H1 (cell line): ENCODE data around the gene BEST3. TPM values are rescaled to one million over a fixed set of nuclear protein-coding genes. Genes with fewer than 3 reads are reported as not detected.

ENCODE experiments used
- CTCF ChIA-PET: fragments of 300-600 bp; sonication (Branson Sonifier 250); formaldehyde crosslinking; loops from one replicate; lab custom pipeline; 2021; ENCODE audit not compliant: partially characterized antibody; lab: Charles Lee
- POLR2A ChIA-PET: fragments of 300-600 bp; sonication (Branson Sonifier 250); formaldehyde crosslinking; loops from one replicate; lab custom pipeline; 2021; ENCODE audit warnings: inconsistent platforms; ENCODE audit not compliant: partially characterized antibody; lab: Charles Lee
- DNase-seq, 2 experiments: peaks; one replicate each; pipeline versions ENCODE4 v3.0.0 to v3.0.0-alpha.2; 2010 to 2022; ENCODE audit warnings: low spot score in 2 of 2, low read depth in 1 of 2, mixed read lengths in 1 of 2
- FAIRE-seq: peaks from 2 replicates; lab custom pipeline; 2011; peaks lifted over from hg19 to GRCh38; lab: Jason Lieb, UNC
- H2AFZ ChIP-seq: 2 replicates; pipeline ENCODE4 v1.8.1; 2012; ENCODE audit warnings: low read length, inconsistent platforms
- H2AK5ac ChIP-seq: 2 replicates; pipeline ENCODE4 v1.6.1; 2013; ENCODE audit warnings: low read depth, low read length
- H2BK120ac ChIP-seq: replicated peaks from 2 replicates; pipeline ENCODE3; 2013; ENCODE audit warnings: low read depth, low read length, inconsistent platforms
- H2BK12ac ChIP-seq: 2 replicates; pipeline ENCODE4 v1.6.1; 2013; ENCODE audit warnings: low read depth, low read length
- H2BK15ac ChIP-seq: 2 replicates; pipeline ENCODE4 v1.6.1; 2013; ENCODE audit warnings: low read length
- H2BK20ac ChIP-seq: 2 replicates; pipeline ENCODE4 v1.6.1; 2013; ENCODE audit warnings: low read length
- H2BK5ac ChIP-seq: 2 replicates; pipeline ENCODE4 v1.6.1; 2013; ENCODE audit warnings: low read depth, low read length
- H3K14ac ChIP-seq: 2 replicates; pipeline ENCODE4 v1.6.1; 2013; ENCODE audit warnings: inconsistent platforms; ENCODE audit not compliant: insufficient read length
- H3K18ac ChIP-seq: 2 replicates; pipeline ENCODE4 v1.6.1; 2013; ENCODE audit warnings: low read length; ENCODE audit errors: extremely low read depth
- H3K23ac ChIP-seq: 2 replicates; pipeline ENCODE4 v1.6.1; 2013; ENCODE audit warnings: inconsistent platforms; ENCODE audit not compliant: insufficient read length
- H3K23me2 ChIP-seq: 2 replicates; pipeline ENCODE4 v1.6.1; 2013; ENCODE audit warnings: low read depth, low read length
- H3K27ac ChIP-seq: 2 replicates; pipeline ENCODE4 v1.6.1; 2011; ENCODE audit warnings: low read depth, low read length, inconsistent platforms
- H3K27me3 ChIP-seq, 4 experiments: replicated peaks in 1 of 4; 1 replicate in 1 of 4; 2 replicates in 3 of 4; pipeline versions ENCODE4 v1.6.1 to v1.8.1; 2011 to 2013; ENCODE audit warnings: low read length in 3 of 4, mild to moderate bottlenecking in 3 of 4, inconsistent platforms in 2 of 4, mixed read lengths in 2 of 4, moderate library complexity in 1 of 4; ENCODE audit not compliant: control insufficient read depth in 3 of 4, insufficient read depth in 3 of 4; ENCODE audit errors: extremely low read depth in 1 of 4
- H3K36me3 ChIP-seq, 4 experiments: 2 replicates each; pipeline versions ENCODE4 v1.6.1 to v1.8.1; 2011 to 2013; ENCODE audit warnings: mild to moderate bottlenecking in 4 of 4, low read length in 3 of 4, moderate library complexity in 2 of 4, control low read depth in 1 of 4, inconsistent platforms in 1 of 4; ENCODE audit not compliant: insufficient read depth in 4 of 4, control insufficient read depth in 2 of 4
- H3K4ac ChIP-seq: replicated peaks from 2 replicates; pipeline ENCODE3; 2013; ENCODE audit warnings: low read length, low read depth, mixed read lengths, inconsistent platforms; ENCODE audit not compliant: insufficient read length
- H3K4me1 ChIP-seq, 4 experiments: replicated peaks in 1 of 4; 1 replicate in 1 of 4; 2 replicates in 3 of 4; pipeline versions ENCODE4 v1.6.1 to v1.8.1; 2011 to 2013; ENCODE audit warnings: low read length in 3 of 4, inconsistent platforms in 2 of 4, mixed read lengths in 1 of 4; ENCODE audit not compliant: insufficient read depth in 4 of 4, control insufficient read depth in 3 of 4
- H3K4me2 ChIP-seq, 2 experiments: 2 replicates each; pipeline versions ENCODE4 v1.6.1 to v1.8.1; 2011 to 2013; ENCODE audit warnings: low read depth in 2 of 2, low read length in 2 of 2, control low read depth in 1 of 2, inconsistent platforms in 1 of 2, mild to moderate bottlenecking in 1 of 2; ENCODE audit not compliant: insufficient read depth in 1 of 2
- H3K4me3 ChIP-seq, 4 experiments: fragments of 200-600, 300-600 bp in 1 of 4; sonication (generic), shearing (Covaris generic), sonication (Bioruptor Twin) in 1 of 4; 2 replicates each; pipeline versions ENCODE4 v1.5.1 to v1.8.1; 2011 to 2016; ENCODE audit warnings: low read length in 4 of 4, low read depth in 3 of 4, control low read depth in 2 of 4, inconsistent platforms in 2 of 4, mild to moderate bottlenecking in 2 of 4, mixed read lengths in 1 of 4, moderate library complexity in 1 of 4; ENCODE audit not compliant: insufficient read depth in 2 of 4; ENCODE audit errors: extremely low read depth in 1 of 4
- H3K56ac ChIP-seq: replicated peaks from 2 replicates; pipeline ENCODE3; 2013; ENCODE audit warnings: low read depth, mild to moderate bottlenecking, mixed read lengths, low read length, inconsistent platforms; ENCODE audit not compliant: insufficient read length
- H3K79me1 ChIP-seq: 2 replicates; pipeline ENCODE4 v1.6.1; 2013; ENCODE audit warnings: low read depth, low read length, control low read depth
- H3K79me2 ChIP-seq, 2 experiments: 2 replicates each; pipeline versions ENCODE4 v1.6.1 to v1.8.1; 2012 to 2013; ENCODE audit warnings: low read length in 2 of 2, mild to moderate bottlenecking in 2 of 2, inconsistent platforms in 1 of 2; ENCODE audit not compliant: insufficient read depth in 2 of 2, control insufficient read depth in 1 of 2
- H3K9ac ChIP-seq, 4 experiments: replicated peaks in 1 of 4; 1 replicate in 1 of 4; 2 replicates in 3 of 4; pipeline versions ENCODE4 v1.6.1 to v1.8.1; 2011 to 2013; ENCODE audit warnings: low read depth in 3 of 4, low read length in 3 of 4, control low read depth in 2 of 4, mild to moderate bottlenecking in 2 of 4, moderate library complexity in 2 of 4, inconsistent platforms in 1 of 4; ENCODE audit errors: extremely low read depth in 1 of 4
- H3K9me3 ChIP-seq, 2 experiments: 2 replicates each; pipeline versions ENCODE4 v1.6.1 to v1.8.1; 2012 to 2013; ENCODE audit warnings: mild to moderate bottlenecking in 2 of 2, moderate library complexity in 2 of 2, control low read depth in 1 of 2, inconsistent platforms in 1 of 2, low read depth in 1 of 2, low read length in 1 of 2, mixed read lengths in 1 of 2; ENCODE audit not compliant: insufficient read depth in 2 of 2
- H4K20me1 ChIP-seq, 2 experiments: replicated peaks in 1 of 2; 2 replicates each; pipeline versions ENCODE3 to v1.8.1; 2011 to 2013; ENCODE audit warnings: inconsistent platforms in 2 of 2, low read length in 2 of 2, mild to moderate bottlenecking in 1 of 2; ENCODE audit not compliant: insufficient read depth in 2 of 2, control insufficient read depth in 1 of 2
- H4K5ac ChIP-seq: 2 replicates; pipeline ENCODE4 v1.6.1; 2013; ENCODE audit warnings: low read length, low read depth, mixed read lengths, inconsistent platforms; ENCODE audit not compliant: insufficient read length
- H4K8ac ChIP-seq: 2 replicates; pipeline ENCODE4 v1.8.0; 2013; ENCODE audit warnings: mild to moderate bottlenecking, moderate library complexity, low read length, inconsistent platforms; ENCODE audit not compliant: insufficient read depth; ENCODE audit errors: extremely low read depth
- H4K91ac ChIP-seq: replicated peaks from 2 replicates; pipeline ENCODE3; 2013; ENCODE audit warnings: low read length, mixed read lengths, inconsistent platforms; ENCODE audit not compliant: insufficient read length
- ATF3 ChIP-seq: IDR thresholded peaks from 2 replicates; pipeline ENCODE4 v1.6.1; 2011; ENCODE audit warnings: low read depth, mild to moderate bottlenecking, low read length; ENCODE audit not compliant: insufficient read depth
- CHD1 ChIP-seq: IDR thresholded peaks from 2 replicates; pipeline ENCODE4 v1.6.1; 2012; ENCODE audit warnings: low read depth, low read length, improper control_type of control experiment
- CHD2 ChIP-seq: IDR thresholded peaks from 2 replicates; pipeline ENCODE4 v1.6.1; 2012; ENCODE audit warnings: low read length, improper control_type of control experiment
- E2F6 ChIP-seq: IDR thresholded peaks from 2 replicates; pipeline ENCODE4 v1.6.1; 2012; ENCODE audit warnings: inconsistent platforms
- EZH2 ChIP-seq: fragments of 200-600 bp; sonication (generic); IDR thresholded peaks from 2 replicates; pipeline ENCODE4 v1.7.1; 2012; ENCODE audit warnings: low read depth, mild to moderate bottlenecking, moderate library complexity, low read length, inconsistent platforms; ENCODE audit not compliant: severe bottlenecking
- GABPA ChIP-seq: IDR thresholded peaks from 2 replicates; pipeline ENCODE4 v1.6.1; 2011; ENCODE audit warnings: mild to moderate bottlenecking, low read length, moderate library complexity, borderline replicate concordance; ENCODE audit not compliant: insufficient read depth
- JUND ChIP-seq: IDR thresholded peaks from 2 replicates; pipeline ENCODE4 v1.6.1; 2011; ENCODE audit warnings: mild to moderate bottlenecking, improper control_type of control experiment, low read length
- KDM4A ChIP-seq: IDR thresholded peaks from one replicate; pipeline ENCODE4 v1.7.1; 2012; ENCODE audit warnings: low read depth, mild to moderate bottlenecking, moderate library complexity, low read length, inconsistent platforms; ENCODE audit not compliant: severe bottlenecking
- NANOG ChIP-seq: IDR thresholded peaks from 2 replicates; pipeline ENCODE4 v1.6.1; 2011; ENCODE audit warnings: low read length, low read depth, mild to moderate bottlenecking, inconsistent platforms; ENCODE audit not compliant: insufficient read depth, poor library complexity, severe bottlenecking
- NRF1 ChIP-seq: IDR thresholded peaks from 2 replicates; pipeline ENCODE4 v1.6.1; 2011; ENCODE audit warnings: mild to moderate bottlenecking, low read depth, low read length, improper control_type of control experiment
- POLR2A ChIP-seq, 2 experiments: IDR thresholded peaks; 1 replicate in 1 of 2; 2 replicates in 1 of 2; pipeline ENCODE4 v1.6.1; 2011; ENCODE audit warnings: low read depth in 2 of 2, low read length in 2 of 2, mild to moderate bottlenecking in 2 of 2; ENCODE audit errors: control extremely low read depth in 1 of 2
- SAP30 ChIP-seq: fragments of 300-600 bp; sonication (generic); IDR thresholded peaks from 2 replicates; pipeline ENCODE4 v1.7.1; 2012; ENCODE audit warnings: low read length, moderate library complexity, mild to moderate bottlenecking, inconsistent platforms; ENCODE audit not compliant: insufficient read depth, insufficient replicate concordance
- TEAD4 ChIP-seq: IDR thresholded peaks from 2 replicates; pipeline ENCODE4 v1.6.1; 2012; ENCODE audit warnings: low read depth, low read length, inconsistent platforms, mixed read lengths
- WGBS, 2 experiments: shearing (Covaris generic) in 1 of 2; methylation state at CpG; one replicate each; pipeline versions ENCODE4 v1.1.6 to v1.1.7; 2013 to 2015; ENCODE audit warnings: low lambda C conversion rate in 2 of 2, mixed read lengths in 2 of 2, inconsistent platforms in 1 of 2, low coverage in 1 of 2, missing lambda C conversion rate in 1 of 2; ENCODE audit not compliant: insufficient replicate concordance in 2 of 2, insufficient coverage in 1 of 2, insufficient read length in 1 of 2; ENCODE audit errors: extremely low coverage in 1 of 2, missing lambda C conversion rate in 1 of 2; 5-methylcytosine and 5-hydroxymethylcytosine counted together
- polyA plus RNA-seq, 7 experiments: library from polyadenylated mRNA; depleted of rRNA in 3 of 7; stranded (reverse) in 5 of 7; unstranded in 2 of 7; fragments of >200 nt in 5 of 7; fragments of 200-250 nt in 2 of 7; gene quantifications; 1 replicate in 5 of 7; 2 replicates in 1 of 7; 4 replicates in 1 of 7; pipeline versions ENCODE4 v1.2.1 to v1.2.3, GENCODE V29; 2011 to 2013; ENCODE audit warnings: missing spikeins in 2 of 7, mixed read lengths in 2 of 7
- total RNA-seq: library from RNA; stranded (reverse); fragmentation: NEBNext Ultra II Directional; extraction: Animal tissue kit (Norgen Biotek cat#: 25700); gene quantifications from 2 replicates; pipeline ENCODE4 v1.2.1, GENCODE V29; 2021

The BEST3 gene
- total and polyA plus RNA-seq, 2 of the 8 experiments (the other 6 are each of a cell fraction or from before 2014, with no cell fraction given): 0.17 TPM; not detected in 1

GRCh38 chr12:69687390-69687789 lies 11.7 kb downstream of the BEST3 start:
- Histone ChIP-seq H3K9me3 (no peaks in the 10 kb centered on the region), H3K4me1 (peaks cover 7 to 10% (median 8%) of the 10 kb centered on the region in 4 experiments; a peak in 4 of 7 replicates), H3K4ac (no peak overlapping the region), H2BK5ac (no peak overlapping the region), H4K8ac (no peak overlapping the region; the same call in 1 of the 2 replicates), H3K36me3 (no peaks in the 10 kb centered on the region), H3K9ac (no peak overlapping the region), H3K18ac (no peak overlapping the region), H3K79me1 (no peaks in the 10 kb centered on the region), H4K5ac (no peak overlapping the region), H2BK15ac (no peak overlapping the region; the same call in 1 of the 2 replicates), H3K23ac (no peak overlapping the region), H2BK12ac (no peak overlapping the region; the same call in 1 of the 2 replicates), H3K14ac (no peak overlapping the region), H3K23me2 (no peaks in the 10 kb centered on the region), H3K27me3 (no peaks in the 10 kb centered on the region), H2BK120ac (no peak overlapping the region), H2AFZ (no peak overlapping the region), H3K79me2 (no peaks in the 10 kb centered on the region), H3K4me2 (no peak overlapping the region), H3K56ac (no peak overlapping the region), H4K91ac (no peak overlapping the region), H2BK20ac (no peak overlapping the region), H3K4me3 (no peak overlapping the region), H3K27ac (no peak overlapping the region), H4K20me1 (no peaks in the 10 kb centered on the region), H2AK5ac (no peak overlapping the region)
- POLR2A ChIA-PET: no interaction called here
- FAIRE-seq (no peak), DNase-seq (no peak)
- CTCF ChIA-PET: interaction anchor here (1.2 kb wide), 1 partner anchor 48 kb away, joined by 3 read pairs; no protein-coding TSS in a partner anchor
- WGBS, 2 experiments: 90% methylated on average over 4 of the region's 4 CpGs; no CpG with 5 or more reads in 1 of the 2 experiments
- TF ChIP-seq SAP30 (no peak), NANOG (no peak), GABPA (no peak), TEAD4 (no peak), E2F6 (no peak), CHD2 (no peak), POLR2A (IDR thresholded peaks at IDR 0.05; ENCODE audit: control extremely low read depth in 1 of 2, low read depth in 2 of 2, low read length in 2 of 2) (no peak), EZH2 (no peak), CHD1 (no peak), ATF3 (no peak), KDM4A (no peak), NRF1 (no peak), JUND (no peak)
